ENCODE measurements around the gene TSPAN11. TPM values are rescaled to one million over a fixed set of nuclear protein-coding genes. Genes with fewer than 3 reads are reported as not detected.

TSPAN11 gene
- polyA plus RNA-seq, 1 experiment, result 0.37 TPM

DNA sequence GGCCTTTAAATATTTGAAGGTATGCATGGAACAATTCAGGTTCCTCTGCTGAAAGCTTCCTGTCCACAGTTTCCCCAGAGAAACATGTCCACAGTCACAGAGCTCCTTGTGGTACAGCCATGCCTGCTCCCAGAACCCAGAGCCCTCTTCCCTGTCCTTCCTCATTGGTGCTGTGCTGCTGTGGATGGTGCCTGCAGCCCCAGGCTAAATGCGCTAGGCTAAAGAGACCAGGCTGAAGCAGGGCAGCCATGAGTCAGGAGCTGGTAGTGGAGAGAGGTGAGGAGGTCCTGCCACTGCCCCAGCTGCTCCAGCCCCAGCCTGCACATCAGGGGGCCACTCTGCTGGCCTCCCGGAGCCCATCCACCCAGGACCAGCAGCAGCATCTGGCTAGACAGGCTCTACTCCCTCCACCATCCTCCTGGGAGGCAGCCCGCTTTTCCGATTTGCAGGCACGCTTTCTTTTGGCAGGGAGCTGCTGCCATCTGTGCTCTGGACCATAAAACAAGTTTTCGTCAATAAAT, 81.8 kb downstream of the TSPAN11 start:
- Histone ChIP-seq H3K27ac (ENCODE audit: low read depth, low read length) (no peak overlapping the region), H3K9me3 (ENCODE audit: control insufficient read depth, insufficient read depth, low read length) (no peaks in the 10 kb centered on the region; the same call in 1 of the 2 replicates), H3K4me3 (ENCODE audit: low read depth, low read length) (no peak overlapping the region), H3K27me3 (ENCODE audit: control insufficient read depth, insufficient read depth, low read length) (peaks cover 4% of the 10 kb centered on the region)
- no peak for DNase-seq (ENCODE audit: low read depth, low spot score)
- CTCF ChIA-PET, result no interaction called here
- TF ChIP-seq, protein P1, sequence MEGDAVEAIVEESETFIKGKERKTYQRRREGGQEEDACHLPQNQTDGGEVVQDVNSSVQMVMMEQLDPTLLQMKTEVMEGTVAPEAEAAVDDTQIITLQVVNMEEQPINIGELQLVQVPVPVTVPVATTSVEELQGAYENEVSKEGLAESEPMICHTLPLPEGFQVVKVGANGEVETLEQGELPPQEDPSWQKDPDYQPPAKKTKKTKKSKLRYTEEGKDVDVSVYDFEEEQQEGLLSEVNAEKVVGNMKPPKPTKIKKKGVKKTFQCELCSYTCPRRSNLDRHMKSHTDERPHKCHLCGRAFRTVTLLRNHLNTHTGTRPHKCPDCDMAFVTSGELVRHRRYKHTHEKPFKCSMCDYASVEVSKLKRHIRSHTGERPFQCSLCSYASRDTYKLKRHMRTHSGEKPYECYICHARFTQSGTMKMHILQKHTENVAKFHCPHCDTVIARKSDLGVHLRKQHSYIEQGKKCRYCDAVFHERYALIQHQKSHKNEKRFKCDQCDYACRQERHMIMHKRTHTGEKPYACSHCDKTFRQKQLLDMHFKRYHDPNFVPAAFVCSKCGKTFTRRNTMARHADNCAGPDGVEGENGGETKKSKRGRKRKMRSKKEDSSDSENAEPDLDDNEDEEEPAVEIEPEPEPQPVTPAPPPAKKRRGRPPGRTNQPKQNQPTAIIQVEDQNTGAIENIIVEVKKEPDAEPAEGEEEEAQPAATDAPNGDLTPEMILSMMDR (IDR thresholded peaks at IDR 0.05; ENCODE audit: low read depth, low read length), result no peak
- POLR2A ChIA-PET, result no interaction called here

DNA sequence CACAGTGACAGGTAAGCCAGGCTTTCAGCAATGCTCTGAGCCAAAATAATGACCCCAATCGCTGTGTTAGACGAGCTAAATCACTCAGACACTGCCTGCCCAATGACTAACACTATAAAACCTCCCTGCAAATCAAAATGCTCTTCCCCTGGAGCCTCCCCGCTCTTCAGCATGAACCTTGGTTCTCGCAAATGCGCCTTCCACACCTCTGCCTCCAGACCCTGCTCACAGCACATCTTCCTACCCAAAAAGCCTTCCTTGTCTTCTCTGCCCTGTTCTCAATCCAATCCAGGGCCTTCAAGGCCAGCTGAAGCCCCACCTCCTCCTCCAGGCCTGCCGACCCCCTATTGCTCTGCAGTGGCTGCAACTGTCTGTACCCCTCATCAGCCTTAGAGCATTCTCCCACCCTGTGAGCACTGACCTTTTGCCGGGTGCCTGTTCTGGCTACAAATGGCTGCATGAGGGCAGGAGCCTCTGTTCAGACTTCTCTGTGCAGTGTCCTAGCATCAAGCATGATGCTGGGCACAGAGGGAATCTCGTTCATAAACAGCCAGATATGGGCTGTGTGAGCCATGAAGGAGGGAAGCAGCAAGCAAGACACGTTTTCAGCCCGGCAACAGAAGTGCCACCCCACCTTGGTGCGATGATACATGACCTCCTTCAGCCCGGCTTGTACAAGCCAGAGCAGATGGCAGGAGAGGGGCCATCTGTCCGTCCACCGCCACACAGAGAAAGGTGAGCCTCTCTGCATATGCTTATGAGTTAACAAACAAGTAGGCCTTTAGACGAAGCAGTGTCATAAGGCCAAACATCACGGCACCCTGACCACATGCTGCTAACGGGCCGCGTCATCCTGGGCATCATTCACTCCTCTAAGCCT, 82.7 kb downstream of the TSPAN11 start:
- ChIA-PET POLR2A (no interaction called here), CTCF (no interaction called here)
- Histone ChIP-seq H3K27ac (ENCODE audit: low read depth, low read length) (no peak overlapping the region), H3K9me3 (ENCODE audit: control insufficient read depth, insufficient read depth, low read length) (no peaks in the 10 kb centered on the region; the same call in 1 of the 2 replicates), H3K27me3 (ENCODE audit: control insufficient read depth, insufficient read depth, low read length) (no peaks in the 10 kb centered on the region), H3K4me3 (ENCODE audit: low read depth, low read length) (no peak overlapping the region)
- TF ChIP-seq, protein P1 (IDR thresholded peaks at IDR 0.05; ENCODE audit: low read depth, low read length), result no peak
- no peak for DNase-seq (ENCODE audit: low read depth, low spot score)

DNA sequence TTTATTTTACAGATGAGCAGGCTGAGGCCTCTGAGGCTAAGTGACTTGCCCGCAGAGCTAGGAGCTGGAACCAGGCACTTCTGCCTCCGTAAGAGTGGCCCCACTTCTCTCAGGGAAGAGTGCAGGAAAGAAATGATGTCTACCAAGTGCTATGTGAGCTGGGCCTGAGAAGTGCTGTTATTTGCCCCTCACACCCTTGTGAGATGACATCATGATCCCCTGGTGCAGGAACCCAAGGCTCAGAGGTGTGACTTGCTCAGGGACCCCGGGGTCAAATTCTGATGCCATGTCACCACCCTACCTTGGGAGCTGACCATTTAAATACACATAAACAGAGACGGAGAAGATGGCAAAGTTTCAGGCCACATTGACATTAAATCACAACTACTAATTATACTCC, 83.4 kb downstream of the TSPAN11 start:
- TF ChIP-seq, protein P1 (IDR thresholded peaks at IDR 0.05; ENCODE audit: low read depth, low read length), result no peak
- ChIA-PET POLR2A (no interaction called here), CTCF (interaction anchor here (1.3 to 2.1 kb wide), 2 partner anchors 159 to 163 kb away, joined by 5 to 9 read pairs; no protein-coding TSS in a partner anchor)
- no peaks in the 10 kb centered on the region for H3K27me3 ChIP-seq (ENCODE audit: control insufficient read depth, insufficient read depth, low read length)
- no peak overlapping the region for H3K4me3 ChIP-seq (ENCODE audit: low read depth, low read length)
- H3K9me3 ChIP-seq (ENCODE audit: control insufficient read depth, insufficient read depth, low read length), result no peaks in the 10 kb centered on the region; the same call in 1 of the 2 replicates
- no peak for DNase-seq (ENCODE audit: low read depth, low spot score)
- H3K27ac ChIP-seq (ENCODE audit: low read depth, low read length), result no peak overlapping the region

DNA sequence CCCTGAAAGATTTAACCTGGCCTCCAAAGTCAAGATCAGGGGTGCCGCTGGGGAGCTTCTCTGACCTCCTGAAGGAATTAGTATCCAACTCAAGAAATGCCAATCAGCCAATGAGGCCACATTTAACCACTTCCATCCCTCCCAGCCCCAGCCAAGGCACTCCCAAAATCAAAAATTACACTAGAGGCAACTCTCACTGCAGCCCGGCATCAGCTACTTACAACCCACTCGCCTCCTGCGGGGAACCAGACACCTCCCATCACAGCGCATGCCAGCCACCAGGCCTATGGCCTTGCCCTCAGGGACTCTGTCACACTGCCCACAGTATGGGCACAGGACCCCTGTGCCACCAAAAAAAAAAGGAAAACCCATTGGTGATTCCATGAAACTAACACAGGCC, 84.8 kb downstream of the TSPAN11 start:
- DNase-seq (ENCODE audit: low read depth, low spot score), result no peak
- TF ChIP-seq, protein P1 (IDR thresholded peaks at IDR 0.05; ENCODE audit: low read depth, low read length), result no peak
- ChIA-PET CTCF (interaction anchor here (0.6 to 2.1 kb wide), 9 partner anchors 10 to 261 kb away, joined by 3 to 9 read pairs (median 4); no protein-coding TSS in a partner anchor), POLR2A (no interaction called here)
- Histone ChIP-seq H3K27me3 (ENCODE audit: control insufficient read depth, insufficient read depth, low read length) (no peaks in the 10 kb centered on the region), H3K27ac (ENCODE audit: low read depth, low read length) (no peak overlapping the region), H3K9me3 (ENCODE audit: control insufficient read depth, insufficient read depth, low read length) (no peaks in the 10 kb centered on the region; the same call in 1 of the 2 replicates), H3K4me3 (ENCODE audit: low read depth, low read length) (no peak overlapping the region)
